CD4-positive, alpha-beta T cell treated with Interferon alpha-2 for 1 hour (primary cell): ENCODE data around the gene ULK1.

Source experiments
- DNase-seq, 2 donors: peaks; one replicate each; pipeline ENCODE4 v3.0.0-alpha.2; 2020 to 2022

The ULK1 gene

GRCh38 chr12:131921866-131922769, 27.7 kb downstream of the ULK1 start:
- no peak for DNase-seq

GRCh38 chr12:131922772-131923171, 28.4 kb downstream of the ULK1 start:
- no peak for DNase-seq

- peak in 1 of 2 donors; percentile 75 for DNase-seq
Observed at GRCh38 chr12:131923260-131923659, 28.8 kb downstream of the ULK1 start.

GRCh38 chr12:131927110-131928079, 33.0 kb downstream of the ULK1 start:
- DNase-seq = no peak

- DNase-seq = no peak
Observed at GRCh38 chr12:131928080-131928710, 33.8 kb downstream of the ULK1 start.

GRCh38 chr12:131928711-131929580, 34.5 kb downstream of the ULK1 start, which contains the start of gene PUS1:
Gene PUS1, plus strand, starts transcription at chr12:131929276. Its CDS starts 447 bp downstream, at chr12:131929723.
- peak; percentile 95 to 96 for DNase-seq

- peak in 1 of 2 donors; percentile 27 for DNase-seq
Observed at GRCh38 chr12:131929581-131930456, 35.4 kb downstream of the ULK1 start.

- DNase-seq = no peak
Observed at GRCh38 chr12:131930510-131930909, 36.1 kb downstream of the ULK1 start.

- no peak for DNase-seq
Observed at GRCh38 chr12:131933387-131933786, 39.0 kb downstream of the ULK1 start.

- no peak for DNase-seq
Observed at GRCh38 chr12:131934535-131934934, 40.1 kb downstream of the ULK1 start.

GRCh38 chr12:131938082-131938481, 43.7 kb downstream of the ULK1 start:
- no peak for DNase-seq

- no peak for DNase-seq
Observed at GRCh38 chr12:131939007-131939406, 44.6 kb downstream of the ULK1 start.

GRCh38 chr12:131940141-131940547, 45.7 kb downstream of the ULK1 start:
- no peak for DNase-seq

GRCh38 chr12:131941116-131941986, 46.9 kb downstream of the ULK1 start:
- no peak for DNase-seq

- no peak for DNase-seq
Observed at GRCh38 chr12:131941987-131942341, 47.5 kb downstream of the ULK1 start.

GRCh38 chr12:131942671-131943070, 48.2 kb downstream of the ULK1 start:
- no peak for DNase-seq

GRCh38 chr12:131943389-131943788, 49.0 kb downstream of the ULK1 start:
- DNase-seq = no peak

GRCh38 chr12:131943876-131944275, 49.5 kb downstream of the ULK1 start:
- no peak for DNase-seq

GRCh38 chr12:131944601-131945251, 50.3 kb downstream of the ULK1 start:
- DNase-seq = no peak
